Measurements from ENCODE around the gene SCARF1. TPM values are rescaled to one million over a fixed set of nuclear protein-coding genes. Genes with fewer than 3 reads are reported as not detected.

The SCARF1 gene
- polyA plus RNA-seq, 1 donor (not counting 4 experiments of a cell fraction or from before 2014, with no cell fraction given): 0.05 TPM

GRCh38 chr17:1635675-1636465 is 9.7 kb downstream of the SCARF1 start:
- no peak for FAIRE-seq
- dilution Hi-C loops (cut with MboI; ENCODE audit: extremely low pct_ligation_motif_present, low sequenced_read_pairs): no loop called here

DNA sequence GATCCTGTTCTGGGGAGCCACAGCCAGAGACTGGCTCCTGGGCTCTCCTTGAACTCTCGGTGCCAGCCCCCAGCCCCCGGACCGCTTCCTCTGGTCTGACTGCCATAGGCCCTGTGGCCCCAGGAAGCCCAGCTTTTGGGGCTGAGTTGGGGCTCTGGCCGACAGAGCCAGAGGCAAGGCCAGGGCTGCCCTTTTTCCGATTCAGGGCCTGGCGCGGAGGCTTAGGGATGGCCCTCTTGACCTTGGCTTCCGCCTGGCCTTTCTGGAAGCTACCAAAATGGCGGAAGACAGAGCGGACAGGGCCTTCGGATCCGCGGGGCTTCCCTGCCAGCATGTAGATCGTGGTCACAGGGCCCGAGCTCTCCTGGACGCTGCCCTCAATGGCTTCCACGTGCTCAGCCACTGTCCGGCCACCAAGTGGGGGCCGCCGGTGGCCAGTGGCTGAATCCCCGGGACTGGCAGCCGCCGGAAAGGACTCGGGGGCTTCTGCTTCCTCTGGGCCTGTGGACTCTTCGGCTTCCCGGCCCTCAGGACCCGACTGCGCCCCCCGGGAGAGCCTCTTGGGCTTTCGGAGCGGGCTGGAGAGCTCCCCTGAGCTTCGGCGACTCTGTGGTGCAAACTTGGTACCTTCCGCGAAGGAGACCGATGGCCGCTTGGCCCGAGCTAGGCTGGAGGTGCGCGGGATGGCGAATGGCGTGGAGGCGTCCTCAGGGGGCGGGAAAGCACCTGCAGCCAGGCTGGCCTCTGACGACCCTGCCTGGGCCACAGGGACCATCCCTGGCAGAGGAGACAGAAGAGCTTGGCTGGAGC is 10.5 kb downstream of the SCARF1 start:
- Histone ChIP-seq H3K36me3 (ENCODE audit: control insufficient read depth in 2 of 2, extremely low read depth in 1 of 2, insufficient read depth in 2 of 2, low read length in 2 of 2) (no peaks in the 10 kb centered on the region), H3K9me1 (ENCODE audit: control insufficient read depth, extremely low read depth, insufficient read depth, low read length) (no peaks in the 10 kb centered on the region), H3K79me2 (ENCODE audit: control insufficient read depth, insufficient read depth, low read length) (no peaks in the 10 kb centered on the region), H3K4me1 (ENCODE audit: control insufficient read depth, extremely low read depth, insufficient read depth, low read length) (no peaks in the 10 kb centered on the region), H3K4me2 (ENCODE audit: control insufficient read depth, extremely low read depth, insufficient read depth, low read depth, low read length) (no peak overlapping the region), H3K9ac (ENCODE audit: control insufficient read depth, extremely low read depth, insufficient read depth, low read length) (no peak overlapping the region), H3K27ac (ENCODE audit: control insufficient read depth, insufficient read depth, low read length) (no peak overlapping the region), H4K20me1 (ENCODE audit: control insufficient read depth, extremely low read depth, insufficient read depth, low read length) (no peaks in the 10 kb centered on the region), H3K27me3 (ENCODE audit: control insufficient read depth, extremely low read depth, insufficient read depth, low read length) (peaks cover 4% of the 10 kb centered on the region), H2AFZ (ENCODE audit: control insufficient read depth, low read length) (no peak overlapping the region), H3K4me3 (ENCODE audit: control insufficient read depth in 2 of 3, extremely low read depth in 1 of 3, insufficient read depth in 2 of 3, low read depth in 1 of 3, low read length in 3 of 3) (no peak overlapping the region), H3K9me3 (ENCODE audit: control insufficient read depth, low read depth, low read length) (no peaks in the 10 kb centered on the region)
- FAIRE-seq (no peak), DNase-seq (ENCODE audit: low read depth, low spot score) (no peak)
- no peak for TF ChIP-seq EZH2 (IDR thresholded peaks at IDR 0.05; ENCODE audit: low read length)
- no peak for TF ChIP-seq CTCF (optimal IDR thresholded peaks at IDR 0.05 in 1 of 3, IDR thresholded peaks at IDR 0.05 in 1 of 3, conservative IDR thresholded peaks at IDR 0.05 in 1 of 3; ENCODE audit: extremely low read depth in 1 of 3, insufficient read depth in 2 of 3, low read length in 3 of 3)
- dilution Hi-C loops (cut with MboI; ENCODE audit: extremely low pct_ligation_motif_present, low sequenced_read_pairs): no loop called here

More at GRCh38 chr17:1635675-1636465, 9.7 kb downstream of the SCARF1 start:
- no peaks in the 10 kb centered on the region for H3K36me3 ChIP-seq (ENCODE audit: control insufficient read depth in 2 of 2, extremely low read depth in 1 of 2, insufficient read depth in 2 of 2, low read length in 2 of 2)
- no peak overlapping the region for H2AFZ ChIP-seq (ENCODE audit: control insufficient read depth, low read length)
- no peak overlapping the region for H3K27ac ChIP-seq (ENCODE audit: control insufficient read depth, insufficient read depth, low read length)
- no peak for DNase-seq (ENCODE audit: low read depth, low spot score)
- TF ChIP-seq CTCF (optimal IDR thresholded peaks at IDR 0.05 in 1 of 3, IDR thresholded peaks at IDR 0.05 in 1 of 3, conservative IDR thresholded peaks at IDR 0.05 in 1 of 3; ENCODE audit: extremely low read depth in 1 of 3, insufficient read depth in 2 of 3, low read length in 3 of 3) (no peak), EZH2 (IDR thresholded peaks at IDR 0.05; ENCODE audit: low read length) (no peak)
- no peaks in the 10 kb centered on the region for H4K20me1 ChIP-seq (ENCODE audit: control insufficient read depth, extremely low read depth, insufficient read depth, low read length)
- peaks cover 6% of the 10 kb centered on the region for H3K27me3 ChIP-seq (ENCODE audit: control insufficient read depth, extremely low read depth, insufficient read depth, low read length)
- no peak overlapping the region for H3K4me3 ChIP-seq (ENCODE audit: control insufficient read depth in 2 of 3, extremely low read depth in 1 of 3, insufficient read depth in 2 of 3, low read depth in 1 of 3, low read length in 3 of 3)
- no peaks in the 10 kb centered on the region for H3K79me2 ChIP-seq (ENCODE audit: control insufficient read depth, insufficient read depth, low read length)
- H3K4me1 ChIP-seq (ENCODE audit: control insufficient read depth, extremely low read depth, insufficient read depth, low read length): no peaks in the 10 kb centered on the region
- no peaks in the 10 kb centered on the region for H3K9me1 ChIP-seq (ENCODE audit: control insufficient read depth, extremely low read depth, insufficient read depth, low read length)
- H3K9me3 ChIP-seq (ENCODE audit: control insufficient read depth, low read depth, low read length): no peaks in the 10 kb centered on the region
- no peak overlapping the region for H3K4me2 ChIP-seq (ENCODE audit: control insufficient read depth, extremely low read depth, insufficient read depth, low read depth, low read length)
- H3K9ac ChIP-seq (ENCODE audit: control insufficient read depth, extremely low read depth, insufficient read depth, low read length): no peak overlapping the region
